Gastrocnemius medialis (tissue), 4 donors: ENCODE measurements around the gene TAF11L6. TPM values are rescaled to one million over a fixed set of nuclear protein-coding genes. Genes with fewer than 3 reads are reported as not detected.
"Not testable (repeated sequence)": the region's sequence is repeated elsewhere in the genome, so short reads cannot be mapped to it uniquely, and the experiment has no call there.

Experiments used
- ATAC-seq, 2 donors: fragments of 150-250 bp; one replicate each; pipeline ENCODE4 v1.9.1; 2016
- DNase-seq, 2 donors: peaks; one replicate each; pipeline ENCODE4 v3.0.0-alpha.2; 2019
- H3K27ac ChIP-seq, 4 donors: fragments of 200-600 bp; sonication (generic); 1 replicate in 1 of 4; 2 replicates in 3 of 4; pipeline ENCODE4 v1.5.1; 2016 to 2018; ENCODE audit warnings: mild to moderate bottlenecking in 2 of 4, moderate library complexity in 1 of 4
- H3K27me3 ChIP-seq, 3 donors: fragments of 200-600 bp; sonication (generic) in 2 of 3; 1 replicate in 1 of 3; 2 replicates in 2 of 3; pipeline versions ENCODE4 v1.5.1 to v1.6.0; 2016 to 2019; ENCODE audit warnings: mild to moderate bottlenecking in 1 of 3, moderate library complexity in 1 of 3
- H3K36me3 ChIP-seq, 2 donors: fragments of 200-600 bp; sonication (generic) in 1 of 2; one replicate each; pipeline ENCODE4 v1.5.1; 2017 to 2018
- H3K4me1 ChIP-seq, 2 donors: fragments of 200-600 bp; sonication (generic) in 1 of 2; one replicate each; pipeline ENCODE4 v1.5.1; 2016 to 2017; ENCODE audit warnings: mild to moderate bottlenecking in 2 of 2
- H3K4me3 ChIP-seq, 4 donors: fragments of 200-600 bp; sonication (generic) in 3 of 4; 1 replicate in 1 of 4; 2 replicates in 3 of 4; pipeline ENCODE4 v1.5.1; 2016 to 2019; ENCODE audit warnings: mild to moderate bottlenecking in 2 of 4
- H3K9me3 ChIP-seq, 3 donors: fragments of 200-600 bp; sonication (generic) in 2 of 3; 1 replicate in 1 of 3; 2 replicates in 2 of 3; pipeline ENCODE4 v1.5.1; 2016 to 2019
- CTCF ChIP-seq, 5 experiments: fragments of 450-650 bp in 3 of 5; fragments of 200-600 bp in 2 of 5; sonication (generic) in 2 of 5; IDR thresholded peaks in 4 of 5; conservative IDR thresholded peaks in 1 of 5; 1 replicate in 4 of 5; 2 replicates in 1 of 5; pipeline ENCODE4 v1.5.1; 2016 to 2019; ENCODE audit warnings: antibody characterized with exemption in 5 of 5, mild to moderate bottlenecking in 3 of 5, moderate library complexity in 3 of 5
- POLR2A ChIP-seq, 2 donors: fragments of 450-650 bp; IDR thresholded peaks; one replicate each; pipeline ENCODE4 v1.6.1; 2017; ENCODE audit warnings: antibody characterized with exemption in 2 of 2, mild to moderate bottlenecking in 2 of 2, moderate library complexity in 2 of 2
- in situ Hi-C, 4 donors: fragments of 200-750 bp; cut with MboI; loops; one replicate each; pipeline versions ENCODE4 v1.15.0 to v1.8.0; 2017; ENCODE audit warnings: low sequenced_read_pairs in 4 of 4
- intact Hi-C: fragments of 100-400 bp; cut with DNase I; formaldehyde crosslinking; loops from one replicate; pipeline ENCODE4 v1.15.1; 2023; ENCODE audit warnings: low total_unique reads
- total RNA-seq, 4 donors: library from RNA; depleted of rRNA; stranded (reverse); fragments of >200 nt; gene quantifications; one replicate each; pipeline versions ENCODE4 v1.1.0 to v1.2.3, GENCODE V29; 2016

The TAF11L6 gene
- not detected for total RNA-seq

GRCh38 chr5:17528369-17528768 lies at the start of gene TAF11L6:
TSS of gene TAF11L6 (plus strand) at chr5:17528669.
- H3K4me1 ChIP-seq, intact Hi-C loops, in situ Hi-C loops, ATAC-seq, H3K27ac ChIP-seq, H3K4me3 ChIP-seq, DNase-seq, H3K9me3 ChIP-seq, H3K27me3 ChIP-seq, H3K36me3 ChIP-seq: not testable (repeated sequence)

- in situ Hi-C loops (no loop called here), intact Hi-C loops (no loop called here)
- Histone ChIP-seq H3K27me3 (no peaks in the 10 kb centered on the region), H3K9me3 (no peaks in the 10 kb centered on the region), H3K4me3 (no peak overlapping the region), H3K27ac (no peak overlapping the region), H3K4me1 (no peaks in the 10 kb centered on the region), H3K36me3 (no peaks in the 10 kb centered on the region)
- DNase-seq (no peak), ATAC-seq (no peak)
- TF ChIP-seq CTCF (IDR thresholded peaks at IDR 0.05 in 4 of 5, conservative IDR thresholded peaks at IDR 0.05 in 1 of 5) (no peak), POLR2A (IDR thresholded peaks at IDR 0.05) (no peak)
Measured at GRCh38 chr5:17481378-17481777, 47.1 kb upstream of the TAF11L6 start.

- intact Hi-C loops (no loop called here), in situ Hi-C loops (no loop called here)
- no peak overlapping the region for H3K4me3 ChIP-seq
- no peak overlapping the region for H3K27ac ChIP-seq
- DNase-seq (no peak), ATAC-seq (no peak)
- TF ChIP-seq POLR2A (IDR thresholded peaks at IDR 0.05) (no peak), CTCF (IDR thresholded peaks at IDR 0.05 in 4 of 5, conservative IDR thresholded peaks at IDR 0.05 in 1 of 5) (no peak)
- H3K9me3 ChIP-seq = no peaks in the 10 kb centered on the region
- H3K36me3 ChIP-seq = no peaks in the 10 kb centered on the region
- H3K4me1 ChIP-seq = no peaks in the 10 kb centered on the region
- no peaks in the 10 kb centered on the region for H3K27me3 ChIP-seq
Measured at GRCh38 chr5:17482790-17483189, 45.7 kb upstream of the TAF11L6 start.

GRCh38 chr5:17486464-17487173 lies 41.9 kb upstream of the TAF11L6 start:
- H3K4me1 ChIP-seq, ATAC-seq, DNase-seq, H3K4me3 ChIP-seq, H3K27me3 ChIP-seq, H3K27ac ChIP-seq, in situ Hi-C loops, intact Hi-C loops, H3K36me3 ChIP-seq, H3K9me3 ChIP-seq: not testable (repeated sequence)

- DNase-seq = no peak
- H3K36me3 ChIP-seq = no peaks in the 10 kb centered on the region
- in situ Hi-C loops (no loop called here), intact Hi-C loops (no loop called here)
- H3K27ac ChIP-seq = no peak overlapping the region
- H3K27me3 ChIP-seq = no peaks in the 10 kb centered on the region
- H3K4me3 ChIP-seq = no peak overlapping the region
- TF ChIP-seq POLR2A (IDR thresholded peaks at IDR 0.05) = no peak
- TF ChIP-seq CTCF (IDR thresholded peaks at IDR 0.05 in 4 of 5, conservative IDR thresholded peaks at IDR 0.05 in 1 of 5) = no peak
- ATAC-seq = no peak
- H3K9me3 ChIP-seq = no peaks in the 10 kb centered on the region
- no peaks in the 10 kb centered on the region for H3K4me1 ChIP-seq
Measured at GRCh38 chr5:17487174-17487512, 41.3 kb upstream of the TAF11L6 start.

- H3K36me3 ChIP-seq, H3K27me3 ChIP-seq, H3K4me1 ChIP-seq, H3K9me3 ChIP-seq, H3K4me3 ChIP-seq, in situ Hi-C loops, H3K27ac ChIP-seq, ATAC-seq, DNase-seq, intact Hi-C loops: not testable (repeated sequence)
Measured at GRCh38 chr5:17491257-17491656, 37.2 kb upstream of the TAF11L6 start.
